Body of pancreas (tissue), 4 donors: ENCODE data around the gene CRYZ. TPM values are rescaled to one million over a fixed set of nuclear protein-coding genes. Genes with fewer than 3 reads are reported as not detected.

Experiments
- ATAC-seq: fragments of 150-250 bp; one replicate; pipeline ENCODE4 v1.9.1; 2016
- DNase-seq, 4 donors: peaks; one replicate each; pipeline ENCODE4 v3.0.0-alpha.2; 2019
- H3K27ac ChIP-seq, 4 donors: fragments of 200-600 bp; sonication (generic); 1 replicate in 3 of 4; 2 replicates in 1 of 4; pipeline versions ENCODE4 v1.5.1 to v1.6.1; 2016 to 2019; ENCODE audit warnings: mild to moderate bottlenecking in 1 of 4, mixed read lengths in 1 of 4, moderate library complexity in 1 of 4
- H3K27me3 ChIP-seq, 2 donors: fragments of 200-600 bp; sonication (generic); one replicate each; pipeline ENCODE4 v1.6.0; 2016; ENCODE audit warnings: mild to moderate bottlenecking in 1 of 2
- H3K36me3 ChIP-seq, 2 donors: fragments of 200-600 bp; sonication (generic); replicated peaks in 1 of 2; 2 replicates each; pipeline ENCODE4 v1.5.1; 2016; ENCODE audit warnings: low read depth in 2 of 2; ENCODE audit not compliant: insufficient read depth in 1 of 2
- H3K4me1 ChIP-seq: fragments of 200-600 bp; sonication (generic); one replicate; pipeline ENCODE4 v1.6.0; 2016
- H3K4me3 ChIP-seq, 2 donors: fragments of 200-600 bp; sonication (generic); 1 replicate in 1 of 2; 2 replicates in 1 of 2; pipeline ENCODE4 v1.5.1; 2016 to 2019
- H3K9me3 ChIP-seq, 3 donors: fragments of 200-600 bp; sonication (generic); 1 replicate in 2 of 3; 2 replicates in 1 of 3; pipeline ENCODE4 v1.5.1; 2016
- CTCF ChIP-seq, 7 experiments: fragments of 450-650 bp in 4 of 7; fragments of 200-600 bp in 3 of 7; sonication (generic) in 3 of 7; IDR thresholded peaks; one replicate each; pipeline ENCODE4 v1.5.1; 2016 to 2019; ENCODE audit warnings: antibody characterized with exemption in 7 of 7
- POLR2A ChIP-seq, 3 donors: fragments of 450-650 bp; IDR thresholded peaks; one replicate each; pipeline ENCODE4 v1.6.1; 2016; ENCODE audit warnings: antibody characterized with exemption in 3 of 3, mild to moderate bottlenecking in 2 of 3
- WGBS, 2 donors: methylation state at CpG; one replicate each; pipeline ENCODE4 v1.1.5; 2017; 5-methylcytosine and 5-hydroxymethylcytosine counted together
- intact Hi-C: fragments of 100-400 bp; cut with DNase I; formaldehyde crosslinking; loops from one replicate; pipeline ENCODE4 v1.15.1; 2023
- total RNA-seq, 2 donors: library from RNA; depleted of rRNA; stranded (reverse); fragments of >200 nt; gene quantifications; one replicate each; pipeline ENCODE4 v1.1.0, GENCODE V29; 2016

The CRYZ gene
- total RNA-seq, 2 donors from 2014 or later = 28.7 to 77.0 TPM

GRCh38 chr1:74731399-74732052, 1.3 kb downstream of the CRYZ start:
- H3K27ac ChIP-seq = peak overlapping the region; percentile 65 to 96 (median 90)
- H3K9me3 ChIP-seq = no peaks in the 10 kb centered on the region
- no peak for TF ChIP-seq CTCF (IDR thresholded peaks at IDR 0.05)
- TF ChIP-seq POLR2A (IDR thresholded peaks at IDR 0.05) = peak; percentile 42 to 92 (median 87)
- no peaks in the 10 kb centered on the region for H3K27me3 ChIP-seq
- peak; percentile 74 for ATAC-seq
- H3K36me3 ChIP-seq = peaks cover 0 to 2% of the 10 kb centered on the region in 2 donors
- H3K4me1 ChIP-seq = peaks cover 44% of the 10 kb centered on the region
- H3K4me3 ChIP-seq = peak overlapping the region; percentile 12 to 60
- intact Hi-C loops = no loop called here
- DNase-seq = peak; percentile 55 to 72 (median 61)
- WGBS, 2 donors = 12 to 14% methylated on average over 11 of the region's 11 CpGs

GRCh38 chr1:74729741-74730478, 2.9 kb downstream of the CRYZ start:
- intact Hi-C loops = no loop called here
- Histone ChIP-seq H3K9me3 (peaks cover 0 to 9% (median 0%) of the 10 kb centered on the region in 3 donors), H3K36me3 (peaks cover 0 to 2% of the 10 kb centered on the region in 2 donors), H3K27ac (peak overlapping the region in 2 of 4 donors; percentile 91 to 96), H3K4me3 (no peak overlapping the region), H3K27me3 (no peaks in the 10 kb centered on the region), H3K4me1 (peaks cover 44% of the 10 kb centered on the region)
- TF ChIP-seq CTCF (IDR thresholded peaks at IDR 0.05) (no peak), POLR2A (IDR thresholded peaks at IDR 0.05) (no peak)
- no peak for ATAC-seq
- WGBS, 2 donors = 66 to 80% methylated on average over 6 of the region's 6 CpGs
- DNase-seq = no peak

GRCh38 chr1:74728736-74729135, 4.1 kb downstream of the CRYZ start:
- no peak for TF ChIP-seq CTCF (IDR thresholded peaks at IDR 0.05)
- H3K4me3 ChIP-seq = no peak overlapping the region
- peaks cover 33% of the 10 kb centered on the region for H3K4me1 ChIP-seq
- H3K9me3 ChIP-seq = peaks cover 0 to 9% (median 0%) of the 10 kb centered on the region in 3 donors
- no peak for DNase-seq
- no peaks in the 10 kb centered on the region for H3K27me3 ChIP-seq
- 72 to 97% methylated on average over 3 of the region's 3 CpGs for WGBS, 2 donors
- H3K27ac ChIP-seq = no peak overlapping the region
- no peak for ATAC-seq
- H3K36me3 ChIP-seq = peaks cover 0 to 2% of the 10 kb centered on the region in 2 donors
- intact Hi-C loops = no loop called here

- TF ChIP-seq CTCF (IDR thresholded peaks at IDR 0.05) = no peak
- TF ChIP-seq POLR2A (IDR thresholded peaks at IDR 0.05) = no peak
- Histone ChIP-seq H3K4me3 (no peak overlapping the region), H3K36me3 (peaks cover 0 to 5% of the 10 kb centered on the region in 2 donors), H3K27me3 (no peaks in the 10 kb centered on the region), H3K4me1 (peaks cover 29% of the 10 kb centered on the region), H3K9me3 (peaks cover 0 to 9% (median 0%) of the 10 kb centered on the region in 3 donors), H3K27ac (no peak overlapping the region)
- ATAC-seq (no peak), DNase-seq (no peak)
- intact Hi-C loops = no loop called here
- whole genome bisulfite sequencing, 2 donors = 93% methylated on average over 1 of the region's 1 CpG; no CpG with 5 or more reads in 1 of the 2 donors
Measured at GRCh38 chr1:74726063-74726462, 6.8 kb downstream of the CRYZ start.
